ENCODE data around the gene REEP5. TPM values are rescaled to one million over a fixed set of nuclear protein-coding genes. Genes with fewer than 3 reads are reported as not detected.
"Not testable (repeated sequence)": the region's sequence is repeated elsewhere in the genome, so short reads cannot be mapped to it uniquely, and the experiment has no call there.

The REEP5 gene
- total and polyA plus RNA-seq, 2 of the 4 experiments (the other 2 are of a cell fraction), result 49.3 to 82.0 TPM

DNA sequence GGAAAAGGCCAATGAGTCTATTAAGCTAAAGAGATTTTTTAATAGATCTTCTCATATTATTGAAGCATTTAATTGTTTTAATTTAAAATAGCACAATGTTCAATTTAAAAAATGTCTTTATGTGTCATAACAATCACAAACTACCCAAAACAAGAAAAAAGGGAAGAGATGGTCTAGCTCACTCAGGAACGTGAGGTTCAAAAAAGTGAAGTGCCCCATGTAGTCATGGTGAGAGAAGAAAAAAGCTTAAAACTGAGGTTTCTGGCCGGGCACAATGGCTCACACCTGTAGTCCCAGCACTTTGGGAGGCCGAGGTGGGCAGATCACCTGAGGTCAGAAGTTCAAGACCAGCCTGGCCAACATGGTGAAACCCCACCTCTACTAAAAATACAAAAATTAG lies 17.0 kb downstream of the REEP5 start:
- H3K23ac ChIP-seq (ENCODE audit: low read depth, low read length); H3K4me1 ChIP-seq (ENCODE audit: control insufficient read depth, insufficient read depth, low read length); CTCF ChIA-PET; H3K9me1 ChIP-seq (ENCODE audit: insufficient read depth, low read length); BruUV-seq (replicated peaks); H3K4ac ChIP-seq (ENCODE audit: low read depth, low read length); H2BK120ac ChIP-seq (ENCODE audit: low read depth, low read length); ATAC-seq (ENCODE audit: low read depth); H3K4me3 ChIP-seq (ENCODE audit: insufficient read depth, low read depth, low read length); dilution Hi-C loops (cut with HindIII; ENCODE audit: low sequenced_read_pairs, unreplicated experiment); H3K14ac ChIP-seq (replicated peaks; ENCODE audit: low read depth, low read length); intact Hi-C loops (cut with micrococcal nuclease); H3K4me2 ChIP-seq (ENCODE audit: low read depth, low read length); H2AK5ac ChIP-seq (ENCODE audit: low read depth, low read length); H3K27ac ChIP-seq (ENCODE audit: insufficient read depth, low read length); H4K91ac ChIP-seq (ENCODE audit: insufficient read depth, low read depth, low read length); H3K27me3 ChIP-seq (ENCODE audit: control insufficient read depth, insufficient read depth, low read length); H2AK9ac ChIP-seq (replicated peaks; ENCODE audit: low read depth, low read length, poor library complexity); H2BK15ac ChIP-seq (ENCODE audit: low read depth, low read length); H2BK5ac ChIP-seq (ENCODE audit: low read depth, low read length, poor library complexity, severe bottlenecking); in situ Hi-C loops (cut with MboI; ENCODE audit: low sequenced_read_pairs); H3K56ac ChIP-seq (ENCODE audit: extremely low read depth, insufficient read depth, low read length); H3K9me3 ChIP-seq (ENCODE audit: control insufficient read depth, insufficient read depth, low read length); H4K5ac ChIP-seq (ENCODE audit: low read depth, low read length); H2BK20ac ChIP-seq (ENCODE audit: low read depth, low read length); H2AFZ ChIP-seq (replicated peaks; ENCODE audit: low read length, poor library complexity); H4K8ac ChIP-seq (ENCODE audit: low read depth in 2 of 2, low read length in 2 of 2); H3K9ac ChIP-seq (ENCODE audit: low read depth, low read length); H3K18ac ChIP-seq (ENCODE audit: low read depth, low read length); DNase-seq: not testable (repeated sequence)
- H4K20me1 ChIP-seq (ENCODE audit: insufficient read depth, low read length), result peaks cover 10% of the 10 kb centered on the region
- H3K79me1 ChIP-seq (ENCODE audit: low read depth in 1 of 2, low read length in 2 of 2), result peaks cover 42% of the 10 kb centered on the region in 2 experiments
- POLR2A ChIA-PET (ENCODE audit: unreplicated experiment), result interaction anchor here (1.0 kb wide), 1 partner anchor 10 kb away, joined by 3 read pairs; no protein-coding TSS in a partner anchor
- H3K36me3 ChIP-seq (ENCODE audit: control insufficient read depth, insufficient read depth, low read length), result peaks cover 31% of the 10 kb centered on the region
- WGBS, 2 experiments (ENCODE audit: extremely low coverage in 2 of 2, insufficient read length in 1 of 2), result no CpG with 5 or more reads among the region's 3 CpGs
